Esophagus mucosa (tissue), 1 donor: ENCODE data around the gene PGBD1. TPM values are rescaled to one million over a fixed set of nuclear protein-coding genes. Genes with fewer than 3 reads are reported as not detected.

ENCODE experiments used
- ATAC-seq: fragments of 200-7000 bp; cut with Tn5 transposase; one replicate; pipeline ENCODE4 v1.9.1; 2020
- total RNA-seq: library from RNA; stranded (reverse); gene quantifications from one replicate; pipeline ENCODE4 v1.2.4, GENCODE V29; 2023
- donor health status: DM: yes; HTN: yes; CAD: no.

The PGBD1 gene, protein sequence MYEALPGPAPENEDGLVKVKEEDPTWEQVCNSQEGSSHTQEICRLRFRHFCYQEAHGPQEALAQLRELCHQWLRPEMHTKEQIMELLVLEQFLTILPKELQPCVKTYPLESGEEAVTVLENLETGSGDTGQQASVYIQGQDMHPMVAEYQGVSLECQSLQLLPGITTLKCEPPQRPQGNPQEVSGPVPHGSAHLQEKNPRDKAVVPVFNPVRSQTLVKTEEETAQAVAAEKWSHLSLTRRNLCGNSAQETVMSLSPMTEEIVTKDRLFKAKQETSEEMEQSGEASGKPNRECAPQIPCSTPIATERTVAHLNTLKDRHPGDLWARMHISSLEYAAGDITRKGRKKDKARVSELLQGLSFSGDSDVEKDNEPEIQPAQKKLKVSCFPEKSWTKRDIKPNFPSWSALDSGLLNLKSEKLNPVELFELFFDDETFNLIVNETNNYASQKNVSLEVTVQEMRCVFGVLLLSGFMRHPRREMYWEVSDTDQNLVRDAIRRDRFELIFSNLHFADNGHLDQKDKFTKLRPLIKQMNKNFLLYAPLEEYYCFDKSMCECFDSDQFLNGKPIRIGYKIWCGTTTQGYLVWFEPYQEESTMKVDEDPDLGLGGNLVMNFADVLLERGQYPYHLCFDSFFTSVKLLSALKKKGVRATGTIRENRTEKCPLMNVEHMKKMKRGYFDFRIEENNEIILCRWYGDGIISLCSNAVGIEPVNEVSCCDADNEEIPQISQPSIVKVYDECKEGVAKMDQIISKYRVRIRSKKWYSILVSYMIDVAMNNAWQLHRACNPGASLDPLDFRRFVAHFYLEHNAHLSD
- total RNA-seq = 0.76 TPM

DNA sequence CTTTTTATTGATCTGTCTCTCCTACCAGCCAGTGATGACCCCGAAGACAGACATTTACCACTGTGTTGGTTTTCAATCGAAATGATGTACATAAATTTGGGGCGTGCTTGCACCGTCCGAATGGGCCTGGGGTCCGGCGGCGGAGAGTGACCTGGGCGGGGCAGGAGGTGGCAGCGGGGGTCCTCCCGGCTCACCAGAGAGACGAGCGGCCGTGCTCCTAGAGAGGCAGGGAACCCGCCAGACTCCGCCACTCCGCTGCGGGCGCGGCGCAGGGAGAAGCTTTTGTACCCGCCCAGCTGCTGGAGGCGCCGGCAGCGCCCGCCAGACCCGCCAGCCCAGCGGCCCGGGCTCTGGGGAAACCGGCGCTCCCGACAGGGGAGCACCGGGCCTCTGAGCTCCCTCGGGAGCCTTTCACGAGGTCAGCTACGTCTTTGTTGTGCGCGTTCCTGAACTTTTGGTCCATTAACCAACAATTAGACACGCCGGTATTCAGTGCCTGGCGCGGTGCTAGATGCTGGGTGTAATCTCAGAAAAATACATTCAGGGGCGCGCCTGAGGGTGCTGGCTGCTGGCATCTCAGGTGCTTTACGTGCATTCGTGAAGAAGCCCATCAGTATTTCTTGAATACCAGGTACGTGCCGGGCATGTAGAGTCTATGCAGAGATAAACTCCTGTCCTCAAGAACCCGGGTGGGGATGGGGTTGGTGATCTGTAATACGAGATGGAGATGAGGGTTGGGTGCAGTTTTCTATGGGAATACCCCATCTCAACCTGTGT, at the start of gene PGBD1:
Gene PGBD1, plus strand, starts transcription at position 285 of the 777 bp plus-strand sequence. CDS start 2,242 bp downstream, outside the sequence.
- peak; percentile 69 for ATAC-seq

DNA sequence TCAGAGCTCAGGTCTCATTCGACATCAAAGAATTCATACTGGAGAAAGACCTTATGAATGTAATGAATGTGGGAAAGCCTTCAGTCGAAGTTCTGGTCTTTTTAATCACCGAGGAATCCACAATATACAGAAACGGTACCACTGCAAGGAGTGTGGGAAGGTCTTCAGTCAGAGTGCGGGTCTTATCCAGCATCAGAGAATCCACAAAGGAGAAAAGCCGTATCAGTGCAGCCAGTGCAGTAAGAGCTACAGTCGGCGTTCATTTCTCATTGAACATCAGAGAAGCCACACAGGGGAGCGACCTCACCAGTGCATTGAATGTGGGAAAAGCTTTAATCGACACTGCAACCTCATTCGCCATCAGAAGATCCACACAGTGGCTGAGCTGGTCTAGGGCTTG, 48.6 kb upstream of the PGBD1 start:
- ATAC-seq = no peak

DNA sequence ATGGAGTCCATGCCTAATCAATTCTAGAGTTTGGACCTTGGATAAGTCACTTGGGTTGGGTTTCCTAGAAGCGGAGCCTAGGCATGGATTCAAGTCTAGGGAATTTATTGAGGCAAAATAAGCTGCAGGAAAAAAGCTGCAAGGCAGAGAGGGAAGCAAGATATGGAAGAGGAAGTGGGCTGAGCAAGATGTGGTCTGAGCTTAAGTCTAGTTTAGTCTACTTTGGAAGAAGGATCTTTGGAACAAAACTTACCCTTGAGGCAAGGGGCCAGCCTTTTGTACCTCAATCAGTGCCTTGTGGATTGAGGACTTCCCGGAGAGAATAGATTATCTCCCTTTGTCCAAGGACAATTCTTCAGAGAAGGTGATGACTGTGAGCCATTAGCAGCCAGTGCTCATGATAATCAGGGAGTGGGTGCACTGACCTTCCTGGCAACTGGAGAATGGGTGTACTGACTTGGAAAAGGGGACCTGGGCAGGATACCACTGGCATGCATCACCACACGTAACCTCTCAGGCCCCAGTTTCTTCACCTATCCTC, 45.4 kb upstream of the PGBD1 start:
- no peak for ATAC-seq

DNA sequence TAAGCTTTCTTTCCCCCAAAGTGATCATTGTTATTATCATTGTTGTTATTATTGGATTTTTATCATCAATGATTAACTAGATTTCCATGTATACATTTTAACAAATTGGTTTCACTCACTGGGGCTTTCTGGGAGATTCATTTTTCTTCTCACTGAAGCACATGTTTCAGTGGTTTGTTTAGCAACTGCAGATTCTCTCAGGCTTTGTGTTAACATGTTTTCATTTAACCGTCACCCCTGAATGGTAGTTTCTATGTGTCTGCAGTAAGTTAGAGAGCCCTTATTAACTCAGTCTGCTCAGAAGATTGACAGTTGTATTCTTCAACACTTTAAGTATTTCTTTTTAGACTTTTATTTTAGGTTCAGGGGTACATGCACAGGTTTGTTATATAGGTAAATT, 41.7 kb upstream of the PGBD1 start:
- no peak for ATAC-seq

DNA sequence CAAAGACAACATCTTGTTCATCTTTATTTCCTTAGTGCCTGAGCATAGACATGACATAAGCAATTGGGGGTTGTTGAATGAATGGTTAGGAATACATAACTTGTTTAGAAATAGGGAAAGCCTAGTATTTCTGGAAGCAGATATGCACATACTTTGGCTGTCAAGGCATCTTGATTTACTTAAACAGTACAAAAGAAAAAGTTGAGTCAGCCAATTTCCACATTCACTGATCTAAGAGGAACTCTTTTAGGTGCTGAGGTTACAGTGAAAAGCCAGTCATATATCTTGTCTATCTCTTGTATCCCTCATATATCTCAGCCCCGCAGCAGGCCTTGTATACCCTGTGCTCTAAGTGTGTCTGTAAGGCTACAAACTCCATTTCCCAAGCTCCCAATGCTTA, 40.9 kb upstream of the PGBD1 start:
- ATAC-seq = no peak

DNA sequence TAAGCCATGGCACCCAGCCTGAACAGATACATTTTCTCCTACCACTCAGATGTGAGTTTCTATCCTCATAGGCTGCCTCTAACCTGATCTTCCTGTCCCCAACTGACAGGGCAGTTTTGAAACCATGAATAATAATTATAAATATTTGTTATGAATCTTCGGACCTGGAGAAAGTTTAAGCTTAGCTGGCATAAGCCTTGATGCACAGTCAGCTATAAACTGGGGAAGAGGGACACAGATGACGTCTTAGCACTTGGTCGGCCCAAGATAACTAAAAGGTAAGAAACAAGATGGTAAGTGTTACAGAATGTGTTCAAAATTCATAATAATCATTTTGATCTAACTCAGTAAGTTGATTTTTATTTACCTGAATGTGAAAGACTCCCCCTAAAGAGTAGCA, 37.4 kb upstream of the PGBD1 start:
- ATAC-seq = no peak

DNA sequence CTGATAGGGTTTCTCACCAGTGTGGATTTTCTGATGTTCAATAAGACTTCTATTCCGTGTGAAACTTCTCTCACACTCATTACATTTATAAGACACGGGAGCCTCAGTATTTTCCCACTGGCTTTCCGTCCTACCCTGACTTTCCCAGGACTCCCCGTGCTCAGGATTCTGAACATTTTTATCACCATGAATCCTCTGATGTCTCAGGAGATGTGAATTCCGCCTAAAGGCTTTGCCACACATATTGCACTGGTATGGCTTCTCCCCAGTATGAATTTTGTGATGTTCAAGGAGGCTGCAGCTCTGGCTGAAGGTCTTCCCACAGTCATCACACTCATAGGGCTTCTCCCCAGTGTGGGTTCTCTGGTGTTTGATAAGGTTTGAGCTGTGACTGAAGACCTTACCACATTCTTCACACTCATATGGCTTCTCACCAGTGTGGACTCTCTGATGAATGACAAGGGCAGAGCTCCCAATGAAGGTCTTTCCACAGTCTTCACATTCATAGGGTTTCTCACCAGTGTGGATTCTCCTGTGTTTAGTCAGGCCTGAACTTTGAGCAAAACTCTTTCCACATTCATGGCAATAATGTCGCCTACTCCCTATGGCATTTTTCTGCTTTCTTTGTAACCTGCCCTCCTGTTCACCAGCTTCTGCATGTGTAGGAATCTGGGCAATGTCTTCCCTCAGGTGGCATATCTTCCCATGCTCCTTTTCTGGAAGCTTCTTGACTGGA, 36.0 kb upstream of the PGBD1 start:
- no peak for ATAC-seq

DNA sequence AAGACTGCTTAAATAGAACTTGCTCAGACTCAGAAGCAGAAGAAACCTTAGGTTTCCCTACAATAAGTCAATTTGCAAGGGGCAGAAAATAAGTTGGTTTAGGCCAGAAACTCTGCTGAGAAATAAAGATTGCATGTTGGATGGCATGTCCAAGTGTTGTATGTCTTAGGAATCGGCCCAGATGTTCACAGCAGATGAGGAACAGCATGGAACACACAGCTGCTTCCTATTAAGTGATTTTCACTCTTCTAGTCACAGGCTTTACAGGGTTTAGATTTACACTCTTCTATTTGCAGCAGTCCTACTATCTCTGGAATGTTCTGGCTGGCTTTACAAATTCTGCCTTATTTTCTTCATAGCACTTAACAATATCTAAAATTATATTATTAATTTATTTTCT, 32.5 kb upstream of the PGBD1 start:
- ATAC-seq = no peak

DNA sequence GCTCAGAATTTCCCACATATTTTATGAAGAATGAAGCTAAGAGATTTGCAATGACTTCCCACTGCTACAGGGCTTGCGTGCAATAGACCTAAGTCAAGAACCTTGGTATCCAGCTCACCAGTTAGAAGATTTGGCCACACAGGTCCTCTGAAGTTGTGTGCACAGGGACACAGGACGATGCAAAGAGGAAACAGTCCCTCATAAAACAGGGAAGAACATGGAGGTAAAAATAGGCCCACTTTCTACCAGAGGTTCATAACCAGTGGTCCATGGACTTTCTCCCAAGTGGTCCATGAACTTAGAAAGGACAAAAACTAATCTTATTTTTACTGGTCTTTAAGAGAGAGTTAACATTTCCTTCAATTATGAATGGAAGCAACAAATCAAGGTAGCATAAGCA, 30.6 kb upstream of the PGBD1 start:
- no peak for ATAC-seq

DNA sequence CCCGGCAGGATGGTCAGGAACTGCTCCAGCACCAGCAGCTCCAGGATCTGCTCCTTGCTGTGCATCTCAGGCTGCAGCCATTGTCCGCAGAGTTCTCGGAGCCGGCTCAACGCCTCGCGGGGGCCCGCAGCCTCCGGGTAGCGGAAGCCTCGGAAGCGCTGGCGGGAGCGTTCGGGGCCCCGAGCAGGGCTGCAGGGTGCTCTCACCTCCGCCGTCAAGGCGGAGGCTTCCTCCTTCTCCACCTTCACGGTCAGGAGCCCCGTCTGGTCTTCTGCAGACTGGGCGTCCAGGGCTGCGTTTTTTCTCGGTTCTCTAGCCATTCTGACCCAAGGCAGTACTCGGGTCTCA, 29.7 kb upstream of the PGBD1 start:
- ATAC-seq = peak; percentile 38

DNA sequence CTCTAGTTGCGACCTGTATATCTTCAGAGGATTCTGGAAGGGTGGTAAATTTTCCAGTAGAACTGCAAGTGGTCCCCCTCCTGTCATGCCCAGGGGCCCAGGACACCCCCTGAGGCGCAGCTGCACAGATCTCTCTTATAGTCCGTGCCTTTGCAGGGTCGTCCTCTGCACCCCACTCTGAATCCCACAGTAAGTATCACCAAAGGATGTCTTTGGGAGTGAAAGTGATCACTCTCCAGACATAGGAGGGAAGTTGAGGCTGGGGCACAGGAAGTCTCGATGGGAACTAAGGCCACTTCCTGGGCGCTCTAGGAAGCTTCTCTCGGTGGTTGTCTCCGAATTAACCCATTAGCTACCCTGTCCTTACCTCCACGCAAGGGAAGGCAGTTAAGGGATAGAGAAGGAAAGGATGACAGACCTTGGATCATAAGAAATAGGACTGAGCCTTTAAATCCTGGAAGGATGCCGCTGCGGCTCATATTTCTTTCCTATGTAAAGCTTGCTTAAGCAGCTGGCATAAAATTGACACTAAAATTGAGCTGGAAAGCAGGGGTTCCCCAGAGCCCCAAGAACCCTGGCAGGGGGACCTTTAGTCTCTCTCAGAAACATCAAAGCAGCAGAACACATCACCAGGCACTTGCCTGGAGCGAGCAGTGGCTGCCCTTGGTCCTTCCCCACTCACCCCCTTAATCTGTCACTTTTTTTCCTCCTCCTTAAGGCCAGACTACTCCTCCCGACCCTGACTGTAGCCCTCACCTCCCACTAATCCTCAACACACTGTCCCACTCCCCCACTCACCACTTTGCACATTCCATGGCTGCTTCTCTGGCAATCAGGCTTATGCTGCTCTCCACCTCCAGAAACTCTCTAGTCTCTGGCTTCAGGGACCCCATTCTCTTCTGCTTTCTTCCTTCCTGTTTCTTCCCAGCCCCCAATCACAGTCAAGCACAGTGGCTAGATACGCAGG, 29.1 kb upstream of the PGBD1 start, which contains the start of gene ZKSCAN4:
Gene ZKSCAN4, minus strand, starts transcription at position 261 of the 967 bp plus-strand sequence. CDS start 289 bp downstream, outside the sequence.
- peak; percentile 92 for ATAC-seq

DNA sequence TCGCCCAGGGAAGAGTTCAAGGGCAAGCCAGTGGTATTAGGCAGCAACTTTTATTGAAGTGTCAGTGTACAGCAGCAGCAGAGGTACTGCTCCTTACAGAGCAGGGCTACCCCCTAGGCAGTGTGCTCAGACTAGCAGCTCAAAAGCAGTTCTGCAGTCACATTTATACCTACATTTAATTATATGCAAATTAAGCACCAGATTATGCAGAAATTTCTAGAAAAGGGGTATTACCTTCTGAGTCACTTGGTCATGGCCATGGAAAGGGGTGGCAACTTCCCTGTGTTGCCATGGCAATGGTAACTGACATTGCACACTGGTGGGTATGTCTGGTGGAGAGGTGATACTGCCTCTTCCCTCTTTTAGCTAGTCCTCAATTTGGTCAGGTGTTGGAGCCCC, 27.3 kb upstream of the PGBD1 start:
- ATAC-seq = no peak

DNA sequence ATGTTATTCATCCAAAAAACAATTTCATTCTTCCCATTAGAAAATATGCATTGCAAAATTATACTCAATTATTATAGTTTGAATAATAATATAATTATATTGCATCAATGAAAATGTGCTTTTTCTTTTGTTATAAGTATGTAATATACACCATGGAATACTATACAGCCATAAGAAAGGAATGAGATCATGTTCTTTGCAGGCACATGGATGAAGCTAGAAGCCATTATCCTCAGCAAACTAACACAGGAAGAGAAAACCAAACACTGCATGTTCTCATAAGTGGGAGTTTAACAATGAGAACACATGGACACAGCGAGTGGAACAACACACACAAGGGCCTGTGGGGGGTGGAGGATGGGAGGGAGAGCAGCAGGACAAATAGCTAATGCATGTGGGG, 24.3 kb upstream of the PGBD1 start:
- no peak for ATAC-seq

DNA sequence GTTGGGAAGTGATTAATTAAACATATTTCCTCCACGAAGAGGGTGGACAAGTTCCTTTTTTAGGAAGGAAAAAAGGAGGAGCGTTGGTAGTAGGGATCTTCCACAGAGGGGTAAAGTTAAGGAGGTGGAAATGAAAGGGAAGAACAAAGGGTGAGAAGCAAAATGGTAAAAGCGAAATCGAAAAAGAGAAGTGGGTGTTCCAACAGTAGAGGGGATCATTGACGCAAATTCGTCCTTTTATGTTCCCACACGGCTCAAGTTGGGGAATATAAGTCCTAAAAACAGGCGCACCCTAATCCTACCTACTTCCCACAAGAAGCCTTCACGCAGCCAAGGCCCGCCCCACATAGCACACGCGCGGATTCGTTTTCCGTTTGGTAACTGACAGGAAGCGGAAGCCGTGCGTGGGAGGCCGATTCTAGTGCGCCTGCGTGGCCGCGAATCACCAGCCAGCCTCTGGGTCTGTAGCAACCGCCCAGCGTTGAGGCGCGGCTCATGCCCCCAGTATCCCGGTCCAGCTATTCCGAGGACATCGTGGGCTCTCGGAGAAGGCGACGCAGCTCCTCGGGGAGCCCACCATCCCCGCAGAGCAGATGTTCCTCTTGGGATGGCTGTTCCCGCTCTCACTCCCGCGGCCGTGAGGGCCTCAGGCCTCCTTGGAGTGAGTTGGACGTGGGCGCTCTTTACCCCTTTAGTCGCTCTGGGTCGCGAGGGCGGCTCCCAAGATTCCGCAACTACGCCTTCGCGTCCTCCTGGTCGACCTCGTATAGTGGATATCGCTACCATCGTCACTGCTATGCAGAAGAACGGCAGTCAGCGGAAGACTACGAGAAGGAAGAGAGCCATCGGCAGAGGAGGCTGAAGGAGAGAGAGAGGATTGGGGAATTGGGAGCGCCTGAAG, 22.2 kb upstream of the PGBD1 start, which contains the start of gene NKAPL:
Gene NKAPL, plus strand, starts transcription at position 421 of the 901 bp plus-strand sequence. Its CDS starts 75 bp downstream, at position 496.
- ATAC-seq = peak; percentile 49

DNA sequence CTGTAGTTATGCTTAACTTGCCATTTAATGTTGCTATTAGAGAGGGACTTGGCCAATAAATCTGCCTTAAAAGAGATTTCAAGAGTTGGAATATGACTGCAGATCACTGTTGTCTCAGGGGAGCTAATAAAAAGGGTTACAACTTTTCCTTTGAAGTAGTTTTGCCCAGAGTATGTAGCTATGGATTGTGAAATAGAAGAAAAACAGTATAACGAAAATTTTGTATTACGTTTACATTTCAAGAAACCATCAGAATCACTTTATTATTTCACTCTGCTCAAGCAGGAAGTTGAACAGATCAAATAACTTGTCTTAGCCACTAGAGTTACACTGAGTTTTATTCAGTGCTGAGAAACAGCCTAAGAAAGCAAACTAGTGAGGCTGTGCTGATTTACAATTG, 17.4 kb upstream of the PGBD1 start:
- no peak for ATAC-seq

DNA sequence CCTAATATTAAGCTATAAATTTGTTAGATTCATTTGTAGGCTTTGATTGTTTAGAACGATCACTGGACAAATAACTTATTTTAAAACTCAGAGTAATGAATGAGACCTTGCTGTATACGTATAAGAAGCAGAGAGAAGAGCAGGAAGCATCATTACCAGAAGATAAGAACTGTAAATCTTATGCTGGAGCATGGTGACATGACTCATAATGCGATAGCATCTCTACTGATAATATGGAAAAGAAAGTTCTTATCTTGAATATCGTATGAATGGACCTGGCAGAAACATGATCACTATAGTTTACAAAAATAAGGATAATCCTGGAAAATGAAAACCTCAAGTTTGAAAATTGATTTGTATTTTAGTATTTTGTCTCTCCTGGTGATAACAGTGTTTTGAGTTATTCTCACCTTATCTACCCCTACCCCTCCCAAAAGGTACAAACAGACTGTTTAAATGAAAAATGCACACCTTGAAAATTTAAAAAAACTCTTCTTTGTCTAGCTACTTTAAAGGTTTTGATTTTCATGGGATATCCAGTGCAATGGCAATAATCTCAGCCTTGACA, 16.5 kb upstream of the PGBD1 start:
- ATAC-seq = no peak

DNA sequence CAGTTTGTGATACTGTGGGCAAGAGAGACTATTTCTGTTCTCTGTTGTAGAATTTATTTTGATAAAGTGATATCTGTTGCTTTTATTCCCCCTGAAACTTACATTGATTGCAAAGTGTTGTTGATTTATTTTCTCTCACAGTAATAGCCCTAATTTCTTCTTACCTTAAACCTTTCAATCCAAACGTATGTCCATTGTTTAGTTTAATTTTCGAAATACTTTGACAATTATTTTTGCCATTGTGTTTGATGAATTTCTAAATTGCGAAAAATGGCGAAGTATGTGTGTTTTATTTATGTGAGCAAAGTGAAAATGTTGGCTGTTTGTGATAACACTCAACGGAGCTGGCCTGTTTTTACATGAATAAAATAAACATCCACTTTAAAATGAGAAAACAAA, 14.8 kb upstream of the PGBD1 start:
- no peak for ATAC-seq

DNA sequence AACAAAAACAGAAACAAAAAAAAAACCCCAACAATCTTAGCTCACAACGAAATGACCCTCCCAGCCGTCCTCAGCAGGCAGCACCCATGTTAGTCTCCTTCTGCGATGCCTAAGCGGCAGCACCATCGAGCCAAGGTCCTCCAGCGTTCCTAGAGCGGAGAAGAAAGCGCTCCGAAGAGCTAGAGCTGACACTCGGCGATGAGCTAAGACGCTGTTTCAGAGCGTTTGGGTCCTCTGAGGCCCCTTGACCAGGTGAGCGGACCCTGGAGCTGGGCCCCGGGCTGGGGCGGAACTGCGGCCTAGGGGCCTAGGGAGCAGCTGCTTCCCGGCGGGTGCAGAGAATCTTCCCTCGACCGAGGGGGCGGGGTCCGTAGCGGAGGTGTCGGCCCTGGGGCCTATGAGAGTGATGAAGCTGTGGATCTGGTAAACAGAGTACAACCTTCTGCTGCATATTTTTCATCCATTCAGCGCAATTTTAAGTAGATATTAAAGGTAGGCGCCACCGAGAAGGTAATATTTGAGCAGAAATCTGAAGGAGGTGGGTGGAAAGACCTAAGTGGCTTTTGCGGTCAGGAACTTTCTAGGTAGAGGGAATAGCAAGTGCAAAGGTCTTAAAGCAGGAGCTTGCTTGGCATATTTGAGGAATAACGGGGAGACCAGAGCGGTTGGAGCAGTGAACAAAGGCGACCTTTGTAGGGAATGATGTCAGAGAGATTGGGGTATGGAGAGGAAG, 14.2 kb upstream of the PGBD1 start, which contains the start of gene ZSCAN26:
Gene ZSCAN26, plus strand, starts transcription at position 182 of the 733 bp plus-strand sequence. CDS start 4,777 bp downstream, outside the sequence.
- peak; percentile 91 for ATAC-seq
